SHP77 (cell line): ENCODE results near the gene ZNF865.
"Not testable (repeated sequence)": the region's sequence is repeated elsewhere in the genome, so short reads cannot be mapped to it uniquely, and the experiment has no call there.

Experiments
- DNase-seq, 2 experiments: peaks; one replicate each; lab custom pipeline; 2025; lab: John Stamatoyannopoulos, UW

ZNF865 gene

DNA sequence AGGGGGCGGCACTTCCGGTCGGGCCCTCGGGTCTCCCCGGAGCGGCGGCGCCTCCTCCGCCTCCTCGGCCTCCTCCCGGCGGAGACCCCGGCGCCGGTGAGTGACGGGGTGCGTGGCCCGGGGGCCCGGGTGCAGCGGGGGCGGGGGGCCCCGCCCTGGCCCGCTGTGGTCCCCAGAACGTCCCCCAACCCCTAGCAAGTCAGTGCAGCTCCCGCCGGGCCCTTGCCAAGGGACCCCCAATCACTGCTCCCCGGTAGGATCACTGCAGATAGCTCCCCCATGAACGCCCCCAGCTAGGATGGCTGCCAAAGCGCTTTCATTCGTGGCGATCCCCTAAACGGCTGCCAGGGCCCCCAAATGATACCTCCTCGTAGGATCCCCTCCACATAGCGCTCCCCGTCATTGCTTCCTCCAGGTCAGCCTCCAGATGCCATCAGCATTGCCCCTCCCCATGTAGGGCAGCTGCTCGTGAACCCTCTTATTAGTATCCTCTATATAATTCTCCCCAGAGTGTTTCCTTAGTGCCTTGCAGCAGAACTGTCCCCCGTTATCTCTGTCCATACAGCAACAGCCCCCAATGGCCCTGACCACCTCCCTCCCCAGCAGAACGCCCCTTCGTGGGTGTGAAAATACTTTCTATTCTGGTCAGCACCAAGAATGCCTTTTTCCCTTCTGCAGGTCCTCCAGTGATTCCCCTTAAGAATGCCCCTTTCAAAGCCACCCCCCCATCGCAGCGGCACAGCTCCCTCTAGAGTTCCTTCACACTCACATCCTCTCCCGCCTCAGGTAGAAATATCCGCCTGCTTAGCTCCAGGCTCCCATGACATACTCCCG, at the start of gene ZNF865:
ZNF865 (plus strand) TSS at position 11 of the 834 bp plus-strand sequence. CDS start 7,972 bp downstream, outside the sequence.
- peak; percentile 54 to 84 for DNase-seq

DNA sequence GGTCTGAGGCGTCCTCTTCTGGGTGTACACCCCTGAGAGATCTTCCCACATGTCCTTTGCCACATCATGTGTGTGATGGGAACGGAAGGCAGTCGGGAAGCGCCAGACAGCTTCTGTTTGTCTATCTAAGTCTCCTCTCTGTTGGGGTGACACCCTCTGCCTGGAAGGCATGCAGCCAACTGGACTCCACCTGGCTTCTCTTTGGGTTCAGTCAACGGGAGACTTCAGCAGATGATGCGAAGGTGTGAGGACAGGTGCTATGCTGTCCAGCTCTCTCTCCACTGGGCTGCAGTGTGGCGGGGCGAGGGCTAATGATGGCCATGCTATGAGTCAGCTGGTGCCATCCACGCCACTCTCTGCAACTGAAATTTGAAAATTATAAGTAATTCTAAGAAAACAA, 45.8 kb upstream of the ZNF865 start:
- peak; percentile 13 to 40 for DNase-seq

DNA sequence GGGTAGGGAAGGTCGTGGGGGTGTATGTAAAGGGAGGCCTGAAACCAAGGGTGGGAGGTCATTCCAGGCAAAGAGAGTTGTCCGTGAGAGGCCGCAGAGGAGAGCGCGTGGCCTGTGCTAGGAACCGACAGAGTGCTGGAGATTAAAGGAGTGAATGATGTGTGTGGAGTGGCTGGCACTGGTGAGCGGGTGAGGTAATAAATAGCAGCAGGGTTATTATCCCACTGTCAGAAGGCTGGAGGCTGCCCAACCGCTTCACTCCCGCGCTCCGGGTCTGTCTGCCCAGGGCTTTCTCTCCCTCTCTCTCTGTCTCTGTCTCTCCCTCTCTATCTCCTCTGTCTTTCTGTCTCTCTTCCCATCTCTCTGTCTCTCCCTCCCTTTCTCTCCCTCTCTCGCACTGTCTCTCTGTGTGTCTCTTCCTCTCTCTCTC, 42.2 kb upstream of the ZNF865 start:
- DNase-seq, result peak in 1 of 2 experiments; percentile 25

DNA sequence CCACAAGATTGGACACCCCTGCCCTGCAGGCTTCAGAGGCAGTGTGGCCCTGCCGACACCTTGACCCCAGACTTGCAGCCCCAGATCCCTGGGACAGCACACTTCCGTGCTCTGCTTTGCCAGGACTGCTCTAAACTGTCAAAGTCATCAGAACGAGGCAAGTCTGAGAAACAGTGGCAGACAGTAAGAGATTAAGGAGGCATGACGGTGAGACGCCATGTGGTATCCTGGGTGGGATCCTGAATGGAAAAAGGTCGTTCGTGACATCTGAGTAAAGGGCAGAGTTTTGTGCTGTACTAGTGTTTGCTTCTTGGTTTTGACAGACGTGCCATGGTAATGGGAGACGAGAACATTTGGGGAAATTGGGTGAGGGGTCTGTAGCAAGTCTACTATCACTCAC, 38.6 kb upstream of the ZNF865 start:
- no peak for DNase-seq

DNA sequence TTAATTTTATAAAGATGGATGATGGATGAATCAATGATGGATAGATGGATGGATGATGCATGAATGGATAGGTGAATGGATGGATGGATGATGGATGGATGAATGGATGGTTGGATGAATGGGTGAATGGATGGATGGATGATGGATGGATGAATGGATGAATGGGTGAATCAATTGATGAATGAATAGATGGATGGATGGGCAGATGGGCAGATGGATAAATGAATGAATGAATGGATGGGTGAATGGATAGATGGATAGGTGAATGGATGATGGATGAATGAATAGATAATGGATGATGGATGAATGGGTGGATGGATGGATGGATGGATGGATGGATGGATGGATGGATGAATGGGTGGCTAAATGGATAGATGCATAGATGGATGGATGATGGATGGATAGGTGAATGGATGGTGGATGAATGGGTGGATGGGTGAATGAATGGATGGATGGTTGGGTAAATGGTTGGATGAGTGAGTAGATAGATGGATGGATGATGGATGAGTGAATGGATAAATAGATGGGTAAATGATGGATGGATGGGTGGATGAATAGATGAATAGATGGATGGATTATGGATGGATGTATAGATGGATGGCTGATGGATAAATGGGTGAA, 37.6 kb upstream of the ZNF865 start:
- DNase-seq, result no peak

DNA sequence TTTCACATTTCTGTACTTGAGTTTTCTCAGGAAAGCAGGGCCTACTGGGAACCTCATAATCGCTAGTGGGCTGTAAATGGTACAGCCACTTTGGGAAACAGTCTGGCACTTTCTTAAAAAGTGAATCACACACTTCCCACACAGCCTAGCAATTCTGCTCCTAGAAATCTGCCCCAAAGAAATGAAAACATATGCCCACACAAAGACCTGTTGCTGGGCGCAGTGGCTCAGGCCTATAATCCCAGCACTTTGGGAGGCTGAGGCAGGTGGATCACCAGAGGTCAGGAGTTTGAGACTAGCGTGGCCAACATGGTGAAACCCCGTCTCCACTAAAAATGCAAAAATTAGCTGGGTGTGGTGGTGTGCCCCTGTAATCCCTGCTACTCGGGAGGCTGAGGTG, 36.0 kb upstream of the ZNF865 start:
- DNase-seq, result not testable (repeated sequence)

DNA sequence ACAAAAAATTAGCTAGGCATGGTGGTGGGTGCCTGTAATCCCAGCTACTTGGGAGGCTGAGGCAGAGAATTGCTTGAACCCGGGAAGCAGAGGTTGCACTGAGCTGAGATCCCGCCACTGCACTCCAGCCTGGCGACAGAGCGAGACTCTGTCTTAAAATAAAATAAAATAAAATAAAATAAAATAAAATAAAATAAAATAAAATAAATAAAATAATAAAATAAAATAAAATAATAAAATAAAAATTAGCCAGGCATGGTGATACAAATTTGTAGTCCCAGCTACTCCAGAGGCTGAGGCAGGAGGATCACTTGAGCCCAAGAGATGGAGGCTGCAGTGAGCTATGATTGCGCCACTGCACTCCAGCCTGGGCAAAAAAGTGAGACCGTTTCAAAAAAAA, 31.5 kb upstream of the ZNF865 start:
- DNase-seq, result not testable (repeated sequence)

DNA sequence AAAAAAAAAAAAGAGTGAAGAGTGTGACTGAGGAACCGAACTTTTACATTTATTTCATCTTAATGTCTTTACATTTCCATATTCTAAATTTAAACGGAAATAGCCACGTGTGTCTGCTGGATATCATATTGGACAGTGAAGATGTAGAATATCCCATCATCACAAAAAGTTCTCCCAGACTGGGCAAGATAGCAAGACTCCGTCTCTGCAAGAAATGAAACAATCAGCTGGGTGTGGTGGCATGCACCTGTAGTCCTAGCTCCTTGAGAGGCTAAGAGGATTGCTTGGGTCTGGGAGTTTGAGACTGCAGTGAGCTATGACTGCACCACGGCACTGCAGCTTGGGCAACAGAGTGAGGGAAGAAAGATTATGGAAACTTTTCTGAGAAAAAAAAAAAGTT, 28.7 kb upstream of the ZNF865 start:
- no peak for DNase-seq

DNA sequence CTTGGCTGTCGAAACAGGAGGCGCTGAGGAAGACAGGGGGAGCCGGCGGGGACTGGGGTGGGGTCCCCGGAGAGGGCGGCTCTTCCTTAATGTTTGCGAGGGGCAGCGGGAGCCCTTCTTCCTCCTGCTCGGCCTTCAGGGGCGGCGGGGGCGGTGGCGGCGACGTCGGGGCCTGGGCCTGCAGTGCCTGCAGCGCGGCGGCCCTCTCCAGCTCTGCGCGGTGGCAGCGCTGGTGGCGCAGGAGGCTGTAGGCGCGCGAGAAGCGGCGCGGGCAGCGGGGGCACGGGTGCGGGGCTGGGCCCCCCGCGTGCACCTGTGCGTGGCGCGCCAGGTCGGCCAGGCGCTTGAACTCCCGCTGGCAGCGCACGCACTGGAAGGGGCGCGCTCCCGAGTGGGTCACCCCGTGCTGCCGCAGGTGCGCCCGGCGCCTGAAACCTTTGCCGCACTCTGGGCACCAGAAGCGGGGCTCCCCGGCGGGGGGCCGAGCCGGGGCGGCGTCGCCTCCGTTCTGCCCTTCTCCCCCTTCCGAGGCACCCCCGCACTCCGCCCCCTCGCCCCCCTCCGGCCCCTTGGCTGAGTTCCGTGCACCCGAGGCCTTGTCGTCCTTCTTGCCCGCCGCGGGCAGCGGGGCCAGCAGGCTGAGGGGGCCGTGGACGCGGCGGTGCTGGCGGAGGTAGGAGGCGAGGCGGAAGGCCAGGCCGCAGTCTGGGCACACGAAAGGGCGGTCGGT, 27.3 kb upstream of the ZNF865 start:
- DNase-seq, result no peak

DNA sequence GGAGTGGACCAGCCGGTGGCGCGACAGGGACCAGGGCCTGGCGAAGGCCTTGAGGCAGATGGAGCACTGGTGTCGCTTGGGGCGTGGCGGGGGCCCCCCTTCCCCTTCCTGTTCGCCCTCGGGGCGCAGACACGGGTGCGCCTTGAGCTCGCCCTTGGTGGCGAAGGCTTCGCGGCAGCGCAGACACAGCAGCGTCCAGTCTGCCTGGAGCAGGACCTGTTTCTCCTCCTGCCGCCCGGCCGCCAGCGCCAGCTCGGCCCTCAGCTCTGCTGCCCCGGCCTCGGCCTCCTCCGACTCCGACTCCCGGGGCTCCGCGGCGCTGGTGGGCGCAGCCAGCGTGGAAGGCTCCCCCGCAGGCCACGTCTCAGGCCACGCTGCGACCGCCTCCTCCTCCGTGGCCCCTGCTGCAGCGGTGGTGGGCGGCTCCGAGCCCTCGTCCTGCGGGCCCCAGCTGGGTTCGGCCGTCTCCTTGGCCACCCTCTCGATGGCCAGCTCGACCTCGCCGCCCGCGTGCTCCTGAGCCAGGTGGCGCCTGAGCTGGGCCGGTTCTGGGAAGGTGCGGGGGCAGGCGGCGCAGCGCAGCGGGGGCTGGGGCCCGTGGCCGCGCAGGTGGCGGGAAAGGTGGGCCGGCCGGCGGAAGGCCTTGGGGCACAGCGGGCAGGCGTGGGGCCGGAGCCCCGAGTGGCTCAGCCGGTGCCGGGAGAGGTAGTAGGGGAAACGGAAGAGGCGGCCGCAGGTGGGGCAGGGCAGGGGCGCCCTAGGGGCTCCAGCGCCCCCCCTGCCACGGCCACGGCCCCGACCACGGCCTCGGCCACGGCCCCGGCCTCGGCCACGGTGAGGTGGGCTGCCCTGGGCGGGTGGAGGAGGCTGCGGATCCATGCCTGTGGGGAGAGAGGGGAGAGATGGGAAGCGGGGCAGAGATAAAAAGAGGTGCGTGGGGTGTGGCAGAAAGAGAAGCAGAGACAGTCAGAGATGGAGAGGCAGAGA, 26.4 kb upstream of the ZNF865 start:
- DNase-seq, result no peak

DNA sequence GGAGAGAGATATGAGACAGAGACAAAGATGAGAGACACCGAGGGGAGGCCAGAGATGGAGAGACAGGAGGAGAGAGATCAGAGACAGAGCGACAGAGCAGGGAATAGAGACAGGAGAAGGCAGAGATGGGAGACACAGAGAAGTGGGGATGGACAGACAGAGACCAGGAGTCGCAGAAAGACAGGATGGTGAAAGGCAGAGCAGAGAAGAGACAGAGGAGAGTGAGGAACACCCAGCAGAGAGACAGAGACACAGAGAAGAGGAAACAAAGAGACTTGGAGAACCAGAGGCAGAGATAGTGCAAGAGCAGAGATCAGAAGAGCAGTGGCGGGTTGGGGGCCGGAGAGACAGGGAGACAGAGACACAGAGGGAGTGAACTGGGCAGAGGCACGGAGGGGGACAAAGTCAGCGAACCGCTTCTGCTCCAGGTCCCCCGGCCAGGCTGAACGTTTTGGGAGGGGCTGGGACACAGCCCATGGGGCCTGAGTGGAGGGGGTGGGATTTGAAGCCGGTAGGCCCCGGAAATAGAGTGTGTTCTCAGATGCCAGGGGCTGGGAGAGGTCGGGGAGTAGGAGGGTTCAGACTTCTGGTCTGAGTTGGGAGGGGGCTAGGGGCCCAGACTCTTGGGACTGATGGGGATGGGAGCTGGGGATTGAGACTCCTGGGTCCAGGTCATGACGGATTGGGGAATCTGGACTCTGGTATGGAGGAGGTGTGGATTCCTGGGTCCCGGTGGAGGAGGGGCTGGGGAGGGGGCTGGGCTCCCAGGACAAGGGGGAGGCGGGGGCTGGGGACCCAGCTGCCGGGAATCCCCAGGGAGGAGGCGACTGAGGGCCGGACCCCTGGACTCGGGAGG, 25.5 kb upstream of the ZNF865 start:
- DNase-seq, result no peak

DNA sequence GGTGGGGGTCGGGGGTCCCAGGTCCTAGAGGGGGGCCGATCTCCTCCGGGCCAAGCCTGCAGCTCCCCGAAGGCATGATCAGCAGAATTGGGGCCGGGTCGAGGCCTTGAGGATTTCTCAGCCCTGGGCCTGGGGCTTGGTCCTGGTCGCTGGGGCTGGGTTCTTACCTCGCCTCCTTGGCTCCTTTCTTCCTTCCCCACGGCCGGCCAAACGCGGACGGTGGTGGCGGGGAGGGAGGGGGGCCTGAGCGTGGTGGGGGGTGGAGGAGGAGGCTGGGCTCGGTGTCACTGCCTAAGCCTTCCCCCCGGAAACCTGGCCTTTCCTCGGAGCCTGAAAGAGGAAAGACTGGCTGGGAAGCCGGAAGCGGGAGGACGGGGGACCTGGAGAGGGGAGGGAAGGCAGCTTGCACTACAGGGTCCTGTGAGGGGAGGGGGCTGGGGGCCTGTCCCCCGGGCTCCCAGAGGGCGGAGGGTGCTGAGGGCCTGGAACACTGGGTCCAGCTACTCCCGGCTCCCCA, 24.8 kb upstream of the ZNF865 start, which contains the start of gene ZNF579:
ZNF579 (minus strand) TSS at position 221 of the 517 bp plus-strand sequence. CDS start 1,209 bp downstream, outside the sequence.
- peak; percentile 84 to 91 for DNase-seq

DNA sequence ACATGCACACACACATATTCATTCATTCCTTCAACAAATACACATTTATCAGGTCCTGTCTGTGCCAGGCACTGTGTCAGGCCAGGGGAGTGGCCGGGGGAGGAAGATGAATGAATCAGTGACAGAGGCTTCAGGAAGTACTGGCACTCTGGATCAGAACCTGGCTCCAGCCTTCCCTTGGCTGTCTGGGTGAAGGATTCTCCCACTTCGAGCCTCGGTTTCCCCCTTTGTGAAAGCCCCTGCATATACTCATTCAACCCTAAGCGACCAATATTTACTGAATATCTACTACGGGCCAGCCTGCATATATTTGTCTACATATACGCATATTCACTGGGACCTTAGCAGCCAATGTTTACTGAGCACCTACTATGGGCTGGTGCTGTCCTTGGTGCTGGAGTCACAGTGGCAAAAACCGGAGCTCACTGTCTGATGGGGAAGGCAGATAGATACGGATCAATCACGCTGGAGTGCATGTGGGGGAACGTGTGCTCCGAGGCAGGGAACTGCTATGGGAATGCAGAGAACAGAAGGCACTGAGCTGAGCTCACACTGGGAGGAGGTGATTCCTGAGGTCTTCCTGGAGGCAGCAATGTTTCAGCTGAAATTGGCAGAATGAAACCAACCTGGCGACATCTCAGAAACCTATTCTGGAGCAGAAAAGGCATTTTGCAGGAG, 24.2 kb upstream of the ZNF865 start:
- peak in 1 of 2 experiments; percentile 58 for DNase-seq

DNA sequence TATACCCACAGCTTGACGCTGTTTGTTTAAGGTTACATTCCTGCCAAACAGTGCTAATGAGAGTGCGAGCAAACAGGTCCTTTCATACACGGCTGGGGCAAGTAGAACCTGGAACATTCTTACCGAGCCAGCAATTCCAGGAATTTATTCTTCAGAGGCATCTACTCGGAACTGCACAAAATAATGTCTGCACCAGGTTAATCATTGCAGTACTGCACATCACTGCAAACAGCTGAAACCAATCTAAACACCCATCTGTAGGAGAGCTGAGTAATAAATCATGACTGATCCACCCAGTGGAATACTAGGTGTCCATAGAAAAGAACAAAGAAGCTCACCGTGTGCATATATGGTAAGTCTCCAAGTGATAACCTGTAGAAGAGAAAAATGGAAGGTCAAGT, 23.6 kb upstream of the ZNF865 start:
- DNase-seq, result peak in 1 of 2 experiments; percentile 5

DNA sequence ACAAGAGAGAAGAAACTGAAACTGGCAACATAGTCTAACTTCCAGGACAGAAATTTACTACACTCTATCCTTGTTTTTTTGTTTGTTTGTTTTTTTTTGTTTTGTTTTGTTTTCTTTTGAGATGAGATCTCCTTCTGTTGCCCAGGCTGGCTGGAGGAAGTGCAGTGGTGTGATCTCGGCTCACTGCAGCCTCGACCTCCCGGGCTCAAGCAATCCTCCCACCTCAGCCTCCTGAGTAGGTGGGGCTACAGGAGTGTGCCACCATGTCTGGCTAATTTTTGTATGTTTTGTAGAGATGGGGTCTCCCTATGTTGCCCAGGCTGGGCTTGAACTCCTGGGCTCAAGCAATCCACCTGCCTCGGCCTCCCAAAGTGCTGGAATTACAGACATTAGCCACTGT, 23.2 kb upstream of the ZNF865 start:
- not testable (repeated sequence) for DNase-seq

DNA sequence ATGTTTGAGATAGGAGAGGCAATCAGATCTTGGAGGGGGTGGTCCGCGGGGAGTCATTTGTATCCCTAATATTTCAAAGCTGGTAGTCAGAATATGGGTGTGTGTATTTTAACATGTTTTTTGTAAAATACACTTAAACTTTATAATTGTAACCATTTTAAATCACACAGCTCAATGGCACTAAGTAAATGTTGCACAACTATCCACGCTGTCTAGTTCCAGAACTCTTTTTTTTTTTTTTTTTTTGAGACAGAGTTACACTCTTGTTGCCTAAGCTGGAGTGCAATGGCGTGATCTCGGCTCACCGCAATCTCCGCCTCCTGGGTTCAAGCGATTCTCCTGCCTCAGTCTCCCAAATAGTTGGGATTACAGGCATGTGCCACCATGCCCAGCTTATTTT, 21.6 kb upstream of the ZNF865 start:
- DNase-seq, result not testable (repeated sequence)

DNA sequence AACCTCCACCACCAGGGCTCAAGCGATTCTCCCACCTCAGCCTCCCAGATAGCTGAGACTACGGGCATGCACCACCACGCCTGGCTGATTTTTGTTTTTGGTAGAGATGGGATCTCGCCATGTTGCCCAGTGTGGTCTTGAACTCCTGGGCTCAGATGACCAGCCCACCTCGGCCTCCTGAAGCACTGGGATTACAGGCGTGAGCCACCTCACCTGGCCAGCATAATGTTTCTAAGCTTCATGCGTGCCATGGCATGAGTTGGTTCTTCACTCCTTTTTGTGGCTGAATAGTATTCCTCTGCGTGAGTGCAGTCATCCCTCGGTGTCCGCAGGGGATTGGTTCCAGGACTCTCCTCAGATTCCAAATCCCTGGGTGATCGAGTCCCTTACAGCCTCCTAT, 20.6 kb upstream of the ZNF865 start:
- DNase-seq, result no peak

DNA sequence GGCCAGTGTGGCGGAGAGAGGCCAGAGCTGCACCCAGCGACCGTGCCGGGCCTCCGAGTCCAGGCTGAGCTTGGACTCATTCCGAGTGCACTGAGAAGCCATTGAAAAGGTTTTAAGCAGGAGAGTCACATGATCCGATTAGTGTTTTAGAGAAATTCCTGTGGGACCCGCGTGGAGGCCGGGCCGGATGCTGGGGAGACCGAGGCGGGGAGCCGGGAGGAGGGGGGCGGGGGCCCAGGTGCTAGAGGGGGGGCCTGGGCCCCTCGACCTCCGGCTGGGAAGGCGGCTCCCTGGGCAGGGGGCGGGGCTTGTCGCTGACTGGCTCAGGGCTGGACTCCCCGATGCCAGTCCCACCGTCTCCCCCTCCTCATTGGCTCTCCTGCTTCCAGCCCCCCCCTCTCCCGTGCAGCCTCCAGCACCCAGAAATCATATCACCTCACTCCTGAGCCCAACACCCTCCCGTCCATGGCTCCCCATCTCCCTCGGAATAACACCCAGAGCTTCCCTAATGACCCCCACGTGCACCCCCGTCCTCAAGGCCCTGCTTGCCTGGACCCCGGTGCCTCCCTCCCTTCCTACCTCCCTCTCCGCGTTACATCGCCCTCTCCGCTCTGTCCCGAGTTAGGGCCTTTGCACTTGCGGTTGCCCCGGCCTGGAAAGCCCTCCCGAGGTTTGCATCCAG, 19.6 kb upstream of the ZNF865 start:
- peak in 1 of 2 experiments; percentile 67 for DNase-seq
